GM21447 (cell line): ENCODE measurements around the gene AGFG1.

Experiments
- ATAC-seq: cut with Tn5 transposase; IDR thresholded peaks from one replicate; pipeline ENCODE4 v1.9.1; 2021; ENCODE audit not compliant: unreplicated experiment

The AGFG1 gene

GRCh38 chr2:227461811-227462461 lies 10.0 kb upstream of the AGFG1 start:
- peak; percentile 21 for ATAC-seq

DNA sequence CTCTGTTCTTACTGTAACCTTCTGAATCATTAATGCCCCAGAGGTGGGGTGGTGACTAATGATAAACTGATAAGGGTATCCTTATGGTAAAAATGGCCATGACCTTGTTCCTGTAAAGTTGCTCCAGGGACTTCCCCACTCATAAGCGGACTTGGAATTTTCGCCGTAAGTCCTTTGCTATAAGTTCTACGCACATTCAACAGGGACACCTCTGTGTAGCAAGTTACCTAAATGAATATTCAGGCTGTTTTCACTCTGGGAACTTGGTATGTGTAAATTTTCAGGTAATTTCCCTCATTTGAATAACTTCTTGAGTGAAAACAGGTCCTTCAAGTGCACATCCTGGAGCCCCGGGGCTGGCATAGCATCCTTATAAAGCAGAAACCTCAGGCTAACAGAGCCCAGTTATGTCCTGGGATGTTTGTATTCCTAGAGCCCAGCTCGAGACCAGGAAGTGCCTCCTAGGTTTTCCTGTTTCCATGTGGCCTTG lies 9.4 kb upstream of the AGFG1 start:
- peak; percentile 54 for ATAC-seq

DNA sequence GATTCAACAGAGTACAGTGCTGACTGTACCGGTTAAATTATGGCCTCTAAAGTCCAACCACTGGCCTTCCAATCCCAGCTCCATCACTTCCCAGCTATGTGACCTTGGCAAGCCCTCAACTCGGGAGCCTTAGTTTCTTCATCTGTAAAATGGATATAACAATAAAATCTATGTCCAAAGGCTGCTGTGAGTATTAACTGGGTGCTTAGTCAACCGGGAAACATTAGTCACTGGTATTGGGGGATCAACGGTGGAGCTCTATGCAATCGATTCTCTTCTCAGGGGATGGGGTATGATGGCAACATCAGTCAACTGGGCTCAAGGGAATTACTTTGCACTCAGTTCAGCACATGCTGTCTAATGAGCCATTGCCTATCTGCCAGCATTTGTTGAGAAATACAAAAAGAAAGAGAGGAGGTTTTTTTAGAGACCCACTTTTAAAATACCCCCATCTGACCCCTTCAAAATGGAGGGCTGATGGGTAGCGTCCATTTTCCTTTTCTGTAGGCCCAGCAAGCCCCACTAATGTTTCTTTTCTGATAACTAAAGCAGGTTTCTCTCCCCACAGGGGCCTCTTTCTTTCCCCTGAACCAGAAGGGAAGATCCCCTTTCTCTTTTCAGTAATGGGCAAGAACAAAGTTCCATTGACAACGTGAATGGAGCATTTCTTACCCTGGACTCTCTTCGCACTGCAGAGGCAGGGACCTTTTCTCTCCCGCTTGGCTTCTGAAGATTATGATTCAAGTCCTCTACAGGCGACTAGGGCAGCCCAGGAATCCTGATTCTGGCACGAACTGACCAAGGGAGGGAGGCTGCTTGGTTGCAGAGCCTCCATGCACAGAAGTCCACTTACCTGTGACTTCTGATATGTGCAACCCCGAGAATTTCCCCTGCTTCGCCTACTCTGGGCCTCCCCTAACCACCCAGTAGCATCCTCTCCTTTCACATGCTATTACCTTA lies 8.7 kb upstream of the AGFG1 start:
- peak; percentile 29 for ATAC-seq

GRCh38 chr2:227464361-227464760 lies 7.6 kb upstream of the AGFG1 start:
- no peak for ATAC-seq

DNA sequence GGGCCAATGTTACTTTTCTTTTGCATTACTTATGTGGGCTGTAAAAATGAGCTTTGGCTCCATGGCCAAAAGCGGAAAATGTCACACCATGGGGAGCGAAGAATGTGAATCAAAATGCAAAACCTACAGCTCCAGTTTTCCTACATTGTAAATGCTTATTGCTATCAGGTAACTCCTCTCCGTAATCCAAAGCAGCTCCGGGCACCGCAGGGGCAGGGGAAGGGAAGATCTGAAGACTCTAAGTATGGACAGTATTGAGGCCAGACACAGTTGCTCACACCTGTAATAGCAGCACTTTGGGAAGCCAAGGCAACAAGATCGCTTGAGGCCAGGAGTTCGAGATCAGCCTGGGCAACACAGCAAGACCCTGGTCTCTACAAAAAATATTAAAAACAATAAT lies 7.1 kb upstream of the AGFG1 start:
- no peak for ATAC-seq

- ATAC-seq, result no peak
These were observed 4.9 kb upstream of the AGFG1 start for GRCh38 chr2:227466887-227467600.

GRCh38 chr2:227471412-227471811 lies 544 bp upstream of the AGFG1 start:
- ATAC-seq, result no peak

DNA sequence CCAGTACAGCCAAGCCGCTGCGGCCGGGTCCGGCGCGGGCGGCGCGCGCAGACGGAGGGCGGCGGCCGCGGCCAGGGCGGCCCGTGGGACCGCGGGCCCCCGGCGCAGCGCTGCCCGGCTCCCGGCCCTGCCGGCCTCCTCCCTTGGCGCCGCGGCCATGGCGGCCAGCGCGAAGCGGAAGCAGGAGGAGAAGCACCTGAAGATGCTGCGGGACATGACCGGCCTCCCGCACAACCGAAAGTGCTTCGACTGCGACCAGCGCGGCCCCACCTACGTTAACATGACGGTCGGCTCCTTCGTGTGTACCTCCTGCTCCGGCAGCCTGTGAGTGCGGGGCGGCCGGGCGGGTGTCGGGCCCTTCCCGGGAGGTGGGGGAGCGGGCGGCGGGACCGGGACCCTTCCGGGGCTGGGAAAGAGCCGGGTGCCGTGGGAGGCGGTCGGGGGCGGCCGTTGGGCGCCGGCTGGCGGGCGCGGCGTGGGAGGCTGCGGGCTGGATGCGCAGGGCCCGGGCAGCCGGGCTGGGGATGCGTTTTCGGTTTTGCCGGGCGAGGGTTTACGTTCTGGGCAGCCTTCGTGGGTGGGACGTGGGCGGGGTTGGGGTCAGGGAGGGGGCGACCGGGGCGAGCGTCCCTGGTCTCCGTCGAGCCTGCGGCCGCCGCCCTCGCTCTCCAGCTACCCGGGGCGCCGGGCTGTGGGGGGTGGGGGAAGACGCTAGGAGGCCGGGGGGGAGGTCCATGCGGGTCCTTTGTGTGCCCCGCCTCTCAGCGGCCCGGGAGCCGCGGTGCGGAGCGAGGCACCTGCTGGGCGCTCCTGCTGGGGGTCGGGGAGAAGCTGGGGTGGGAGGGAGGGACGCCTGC lies 537 bp downstream of the AGFG1 start:
- ATAC-seq, result peak; percentile 62

- ATAC-seq, result no peak
These were observed 1.1 kb downstream of the AGFG1 start for GRCh38 chr2:227473122-227473461.

- no peak for ATAC-seq
These were observed 1.9 kb downstream of the AGFG1 start for GRCh38 chr2:227473806-227474205.

DNA sequence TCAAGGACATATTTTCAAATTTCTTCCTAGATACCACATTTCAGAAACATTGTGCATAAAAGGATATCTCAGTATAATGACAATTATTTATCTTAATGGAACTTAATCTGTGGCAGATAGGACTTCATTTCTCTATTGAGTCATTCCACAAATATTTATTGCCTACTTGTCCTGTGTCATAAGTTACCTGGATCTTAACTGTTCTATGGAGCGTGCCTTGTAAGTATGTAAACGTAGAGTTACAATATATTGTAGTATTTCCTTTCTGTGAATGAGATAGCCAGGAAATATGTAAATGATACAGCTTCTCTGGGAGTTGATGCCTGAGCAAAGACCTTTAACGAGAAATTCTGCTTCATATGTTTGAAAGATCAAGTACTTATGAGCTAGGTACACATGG lies 2.5 kb downstream of the AGFG1 start:
- no peak for ATAC-seq

GRCh38 chr2:227477291-227477690 lies 5.3 kb downstream of the AGFG1 start:
- ATAC-seq, result no peak

GRCh38 chr2:227479865-227480475 lies 8.0 kb downstream of the AGFG1 start:
- ATAC-seq, result peak; percentile 35

DNA sequence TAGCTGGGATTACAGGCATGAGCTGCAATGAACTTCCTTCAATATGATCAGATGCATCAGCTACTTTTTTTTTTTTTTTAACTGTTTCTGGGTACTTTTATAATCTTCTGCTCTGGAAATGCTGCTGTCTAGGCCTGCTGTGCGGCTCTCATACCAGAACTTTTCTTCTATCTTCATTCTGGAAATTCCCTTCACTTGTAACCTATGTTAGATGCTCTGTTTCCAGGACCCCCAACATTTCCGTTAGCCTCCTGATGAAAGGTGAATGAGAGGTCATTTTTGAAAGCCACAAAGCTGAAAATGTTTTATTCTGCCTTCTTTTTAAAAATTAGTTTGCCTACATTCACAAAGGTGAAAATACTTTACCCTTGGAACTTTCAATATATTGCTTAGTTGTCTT lies 8.6 kb downstream of the AGFG1 start:
- ATAC-seq, result peak; percentile 36

DNA sequence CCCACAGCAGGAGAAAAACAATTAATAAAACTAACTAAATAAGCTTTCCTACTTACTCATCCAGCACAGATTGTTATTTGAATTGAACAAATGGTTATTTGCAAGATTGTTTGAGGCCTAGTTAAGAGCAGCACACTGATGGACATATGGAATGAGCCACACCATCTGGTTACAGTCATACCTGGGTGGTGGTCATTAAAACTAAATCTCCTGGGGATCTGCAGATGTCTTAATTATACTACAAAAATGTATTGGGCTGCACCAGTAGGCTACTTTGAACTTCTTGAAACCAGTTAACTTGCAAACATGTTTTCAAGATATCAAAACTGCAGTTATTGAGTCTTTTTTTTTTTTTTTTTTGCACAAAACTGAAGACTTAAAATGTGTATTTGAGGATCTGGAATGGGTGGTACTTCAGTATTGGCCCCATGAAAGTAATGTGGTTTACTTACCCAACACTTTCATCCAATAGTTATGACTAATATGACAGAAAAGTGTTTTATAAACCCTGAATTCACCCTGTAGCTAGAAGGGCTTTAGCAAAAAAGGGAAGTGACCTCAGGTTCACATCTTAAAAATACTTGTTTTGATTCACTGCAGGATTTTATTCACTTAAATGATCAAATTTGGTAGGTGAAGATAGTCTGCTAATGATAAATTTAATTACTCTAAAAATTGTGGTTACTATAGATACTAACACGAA lies 10.8 kb downstream of the AGFG1 start:
- peak; percentile 79 for ATAC-seq

DNA sequence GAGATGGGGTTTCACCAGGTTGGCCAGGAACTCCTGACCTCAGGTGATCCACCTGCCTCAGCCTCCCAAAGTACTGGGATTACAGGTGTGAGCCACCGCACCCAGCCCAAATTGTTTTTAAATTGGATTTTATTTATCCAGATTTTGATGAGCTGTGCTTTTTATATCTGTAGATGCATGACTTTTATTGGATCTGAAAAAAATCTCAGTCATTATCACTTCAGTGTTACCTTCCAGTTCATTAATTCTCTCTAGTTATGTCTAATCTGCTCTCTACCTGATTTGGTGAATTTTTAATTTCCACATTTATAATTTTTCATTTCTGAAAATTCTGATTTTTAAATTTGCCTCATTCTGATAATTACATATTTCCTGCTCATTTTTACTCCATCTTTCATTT lies 13.5 kb downstream of the AGFG1 start:
- no peak for ATAC-seq

DNA sequence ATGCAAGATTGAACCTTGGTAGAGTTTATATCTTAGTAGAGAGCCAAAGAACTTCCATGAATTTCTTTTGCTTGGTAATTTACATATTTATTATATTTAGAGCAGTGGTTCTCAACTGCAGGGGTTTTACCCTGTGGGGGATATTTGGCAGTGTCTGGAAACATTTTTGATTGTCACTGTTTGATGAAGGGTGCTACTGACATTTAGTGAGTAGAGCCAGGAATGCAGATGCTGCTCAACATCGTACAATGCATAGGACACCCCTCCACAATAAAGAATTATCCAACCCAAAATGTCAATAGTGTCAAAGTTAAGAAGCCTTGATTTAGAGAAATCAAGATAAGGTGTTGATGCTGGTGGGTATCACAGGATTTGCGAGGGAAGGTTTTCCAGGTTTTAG lies 14.7 kb downstream of the AGFG1 start:
- no peak for ATAC-seq

DNA sequence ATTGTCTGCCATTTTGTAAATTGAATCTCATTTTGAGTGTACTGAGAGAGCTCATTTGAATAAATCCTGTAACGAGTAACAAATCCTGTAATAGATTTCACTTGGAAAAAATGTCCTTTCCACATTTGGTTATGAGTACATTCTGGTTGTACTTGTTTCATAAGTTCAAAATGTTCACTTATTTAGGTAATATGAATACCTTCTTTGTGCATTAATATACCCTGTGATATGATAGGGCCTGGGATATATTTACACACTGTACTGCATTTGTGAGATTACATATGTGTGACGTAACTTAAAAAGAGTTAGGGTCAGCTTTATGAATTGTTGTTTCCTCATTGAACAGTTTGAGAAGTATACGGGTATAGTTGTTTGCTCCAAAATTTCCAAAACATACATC lies 16.1 kb downstream of the AGFG1 start:
- no peak for ATAC-seq

- no peak for ATAC-seq
These were observed 19.4 kb downstream of the AGFG1 start for GRCh38 chr2:227491386-227491785.

DNA sequence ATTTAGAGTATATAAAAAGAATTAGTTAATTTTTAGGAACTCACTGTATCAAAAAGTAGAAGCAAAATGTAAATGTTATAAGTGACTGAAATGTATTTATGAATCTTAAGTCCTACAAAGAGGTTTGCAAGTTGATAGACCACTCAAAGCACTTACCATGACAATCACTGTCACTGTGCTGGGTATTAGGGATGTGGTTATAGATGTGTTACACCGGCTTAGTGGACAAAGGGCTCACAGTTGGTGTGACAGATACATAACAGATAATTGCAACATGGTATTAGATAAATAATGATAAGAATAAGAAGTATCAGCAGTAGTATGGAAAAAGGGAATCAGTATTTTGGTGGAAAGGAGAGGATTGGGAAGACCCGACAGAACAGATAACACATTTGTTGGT lies 21.6 kb downstream of the AGFG1 start:
- ATAC-seq, result no peak
